LNCaP clone FGC (cell line): ENCODE data around the gene FLCN.

ENCODE experiments used
- DNase-seq: peaks from one replicate; pipeline ENCODE4 v3.0.0-alpha.2; 2011; ENCODE audit warnings: low read depth
- H3K4me3 ChIP-seq: 2 replicates; pipeline ENCODE4 v1.5.1; 2011; ENCODE audit warnings: mild to moderate bottlenecking, low read depth, low read length, control low read depth
- TF ChIP-seq, protein P1 (sequence below): IDR thresholded peaks from 2 replicates; pipeline ENCODE4 v1.5.1; 2012; ENCODE audit warnings: mild to moderate bottlenecking; ENCODE audit not compliant: control insufficient read depth, insufficient read depth; ENCODE audit errors: extremely low read depth

The FLCN gene

DNA sequence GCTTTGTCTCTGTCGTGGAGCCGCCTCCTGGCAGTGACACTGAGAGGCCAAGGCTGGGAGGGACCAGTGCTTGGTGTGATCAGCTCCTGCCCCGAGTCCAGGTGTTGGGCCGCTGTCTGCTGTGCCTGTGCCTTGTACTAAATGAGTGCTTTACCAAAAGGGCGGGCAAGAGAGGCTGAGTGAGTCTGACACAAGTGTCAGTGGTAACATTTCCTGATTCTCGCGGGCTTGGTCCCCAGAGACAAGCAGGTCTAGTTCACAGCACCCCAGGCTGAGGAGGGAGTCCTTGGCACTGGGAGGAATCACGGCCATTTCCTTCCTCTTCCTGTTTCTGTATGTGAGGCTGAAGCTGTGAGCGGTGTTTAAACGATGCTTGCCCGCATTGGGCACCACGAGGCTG, 61.1 kb downstream of the FLCN start:
- H3K4me3 ChIP-seq = no peak overlapping the region
- DNase-seq = no peak

DNA sequence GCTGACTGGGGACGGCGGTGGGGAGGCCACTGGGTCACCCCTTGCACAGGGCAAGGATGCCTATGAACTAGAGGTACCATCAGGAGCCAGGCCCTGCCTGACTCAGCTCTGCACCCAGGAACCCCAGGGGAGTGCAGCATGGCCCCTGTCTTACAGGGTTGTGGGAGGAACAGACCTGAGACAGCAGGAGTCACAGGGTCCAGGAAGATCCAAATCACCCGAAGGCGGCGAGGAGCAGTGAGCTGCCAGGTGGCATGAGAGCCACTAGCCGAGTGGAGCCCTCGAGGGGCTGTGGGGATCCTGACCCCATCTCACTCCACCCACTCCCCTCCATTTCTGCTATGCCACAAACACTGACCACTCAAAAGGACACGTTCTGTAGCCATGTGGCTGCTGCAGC, 61.6 kb downstream of the FLCN start:
- TF ChIP-seq, protein P1, sequence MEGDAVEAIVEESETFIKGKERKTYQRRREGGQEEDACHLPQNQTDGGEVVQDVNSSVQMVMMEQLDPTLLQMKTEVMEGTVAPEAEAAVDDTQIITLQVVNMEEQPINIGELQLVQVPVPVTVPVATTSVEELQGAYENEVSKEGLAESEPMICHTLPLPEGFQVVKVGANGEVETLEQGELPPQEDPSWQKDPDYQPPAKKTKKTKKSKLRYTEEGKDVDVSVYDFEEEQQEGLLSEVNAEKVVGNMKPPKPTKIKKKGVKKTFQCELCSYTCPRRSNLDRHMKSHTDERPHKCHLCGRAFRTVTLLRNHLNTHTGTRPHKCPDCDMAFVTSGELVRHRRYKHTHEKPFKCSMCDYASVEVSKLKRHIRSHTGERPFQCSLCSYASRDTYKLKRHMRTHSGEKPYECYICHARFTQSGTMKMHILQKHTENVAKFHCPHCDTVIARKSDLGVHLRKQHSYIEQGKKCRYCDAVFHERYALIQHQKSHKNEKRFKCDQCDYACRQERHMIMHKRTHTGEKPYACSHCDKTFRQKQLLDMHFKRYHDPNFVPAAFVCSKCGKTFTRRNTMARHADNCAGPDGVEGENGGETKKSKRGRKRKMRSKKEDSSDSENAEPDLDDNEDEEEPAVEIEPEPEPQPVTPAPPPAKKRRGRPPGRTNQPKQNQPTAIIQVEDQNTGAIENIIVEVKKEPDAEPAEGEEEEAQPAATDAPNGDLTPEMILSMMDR = no peak
- H3K4me3 ChIP-seq = no peak overlapping the region
- no peak for DNase-seq

More for the DNA sequence above, 61.1 kb downstream of the FLCN start:
- TF ChIP-seq, protein P1 = no peak

DNA sequence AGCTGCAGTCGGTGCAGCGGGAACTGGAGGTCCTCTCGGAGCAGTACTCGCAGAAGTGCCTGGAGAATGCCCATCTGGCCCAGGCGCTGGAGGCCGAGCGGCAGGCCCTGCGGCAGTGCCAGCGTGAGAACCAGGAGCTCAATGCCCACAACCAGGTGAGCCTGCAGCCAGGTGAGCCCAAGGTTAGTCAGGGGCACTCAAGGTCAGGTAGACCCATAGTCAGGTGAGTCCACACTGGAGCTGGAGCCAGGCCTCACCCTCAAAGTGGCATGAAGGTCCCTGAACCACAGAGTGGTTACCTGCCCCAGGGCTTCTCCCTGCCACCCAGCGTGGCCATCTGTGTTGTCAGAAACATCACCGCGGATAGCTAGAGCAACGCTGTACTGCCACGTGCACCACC, 63.0 kb downstream of the FLCN start:
- TF ChIP-seq, protein P1 = no peak
- H3K4me3 ChIP-seq = no peak overlapping the region
- no peak for DNase-seq

DNA sequence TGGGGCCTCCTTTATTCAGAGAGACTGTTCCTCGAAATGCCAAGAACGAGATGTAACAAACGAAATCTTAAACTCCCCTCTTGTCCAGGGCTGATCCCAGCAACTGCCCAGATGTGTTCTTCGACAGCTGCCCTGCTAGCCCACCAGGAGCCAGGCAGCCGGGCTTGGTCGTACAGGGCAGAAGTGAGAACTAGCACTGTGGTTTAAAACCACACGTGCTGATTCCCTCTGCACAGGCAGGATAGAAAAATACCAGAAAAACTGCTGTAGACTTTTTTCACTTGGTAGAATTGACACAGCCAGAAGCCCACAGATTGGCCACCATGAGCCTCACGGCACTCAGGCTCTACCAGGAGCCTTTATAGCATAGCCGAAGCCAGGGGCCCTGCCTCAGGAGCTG, 64.0 kb downstream of the FLCN start:
- TF ChIP-seq, protein P1 = no peak
- H3K4me3 ChIP-seq = no peak overlapping the region
- DNase-seq = no peak

DNA sequence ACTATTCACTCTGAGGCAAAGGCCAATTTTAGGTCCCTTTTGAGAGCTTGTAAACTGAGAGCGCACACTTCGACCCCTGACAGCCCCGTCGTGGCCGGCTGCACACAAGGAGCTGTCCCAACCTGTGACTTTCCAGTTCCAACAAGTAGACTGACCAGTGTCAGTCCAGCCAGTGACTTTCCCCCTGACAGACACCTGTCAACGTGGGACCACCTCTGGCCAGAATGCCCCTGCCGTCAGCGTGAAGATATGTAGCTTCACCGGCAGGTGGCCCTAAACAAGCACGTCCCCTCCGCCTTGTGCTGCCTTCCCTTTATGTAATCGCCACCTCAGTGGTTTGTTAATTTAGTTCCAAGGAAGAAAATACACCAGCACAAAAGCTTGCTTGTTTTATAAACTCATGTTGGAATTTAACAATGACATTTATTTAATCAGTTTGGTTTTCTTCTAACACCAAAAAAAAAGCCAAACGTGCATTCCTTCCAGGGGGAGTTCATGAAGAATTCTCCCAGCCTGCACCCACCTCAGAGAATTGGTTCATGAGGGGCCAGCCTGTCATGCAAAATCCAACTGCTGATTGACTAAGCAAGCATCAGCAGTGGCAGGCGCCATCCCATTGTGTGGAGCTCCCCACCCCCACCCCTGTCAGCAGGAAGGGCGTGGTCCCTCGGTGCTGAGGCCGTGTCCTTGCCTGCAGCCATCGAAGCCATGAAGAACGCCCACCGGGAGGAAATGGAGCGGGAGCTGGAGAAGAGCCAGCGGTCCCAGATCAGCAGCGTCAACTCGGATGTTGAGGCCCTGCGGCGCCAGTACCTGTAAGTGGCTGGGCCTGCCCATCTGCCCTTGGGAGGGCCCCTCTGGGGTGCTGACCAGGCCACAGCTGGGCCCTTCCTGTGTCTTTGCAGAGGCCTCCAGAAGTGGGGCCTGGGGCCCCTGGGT, 64.7 kb downstream of the FLCN start:
- TF ChIP-seq, protein P1 = no peak
- H3K4me3 ChIP-seq = no peak overlapping the region
- DNase-seq = no peak

DNA sequence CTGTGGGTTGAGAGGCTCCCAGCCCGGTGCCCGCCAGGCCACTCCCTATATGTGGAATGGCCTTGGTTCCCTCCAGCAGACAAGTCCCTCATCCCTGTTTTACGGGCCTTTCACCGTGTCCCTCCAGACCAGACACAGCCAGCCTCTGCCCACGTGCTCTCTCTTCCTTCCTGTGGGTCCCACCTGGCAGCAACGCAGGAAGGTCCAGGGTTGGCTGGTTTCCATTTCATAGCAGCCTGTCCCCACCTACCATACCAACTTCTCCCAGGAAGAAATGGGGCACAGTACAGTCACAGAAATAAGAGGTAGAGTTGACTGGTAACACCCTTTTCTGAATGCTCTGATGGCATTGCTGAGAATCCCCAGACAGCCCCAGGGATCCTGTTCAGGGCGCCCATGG, 65.8 kb downstream of the FLCN start:
- no peak overlapping the region for H3K4me3 ChIP-seq
- DNase-seq = no peak
- TF ChIP-seq, protein P1 = no peak

DNA sequence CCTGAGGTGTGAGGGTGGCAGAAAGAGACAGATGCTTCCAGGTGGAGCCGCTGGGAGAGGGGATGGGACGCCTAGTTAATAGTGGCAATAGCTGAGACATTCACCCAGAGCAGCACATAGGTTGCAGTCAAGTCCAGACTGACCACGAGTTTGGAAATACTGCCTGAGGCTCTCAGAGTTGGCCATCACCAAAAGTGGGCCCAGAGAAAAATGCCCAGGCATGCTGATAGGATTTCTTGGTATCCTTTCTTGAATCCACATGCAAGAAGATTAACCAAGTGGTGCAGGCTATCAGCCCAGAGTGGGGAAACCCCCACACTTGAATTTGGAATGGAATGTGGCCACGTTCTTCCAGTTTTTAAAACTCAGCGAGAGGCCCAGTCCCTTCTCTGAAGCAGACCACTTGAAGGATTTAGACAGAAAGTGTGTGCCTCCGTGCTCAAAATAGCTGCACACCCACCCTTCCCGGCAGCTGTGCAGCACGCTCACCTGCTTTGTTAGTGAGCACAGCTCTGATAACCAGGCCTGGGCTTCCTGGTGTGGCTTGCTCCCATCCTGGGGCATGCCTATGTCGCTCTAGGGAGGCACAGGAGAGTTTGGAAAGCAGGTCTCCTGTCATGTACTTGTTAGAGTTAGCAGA, 66.5 kb downstream of the FLCN start:
- no peak for DNase-seq
- TF ChIP-seq, protein P1 = no peak
- H3K4me3 ChIP-seq = no peak overlapping the region
